Heart left ventricle (tissue), 13 donors: ENCODE results near the gene C11orf97.

Source experiments
- CTCF ChIP-seq, 12 donors: fragments of 200-600 bp; sonication (generic) in 4 of 12; IDR thresholded peaks; one replicate each; pipeline versions ENCODE4 v1.5.0 to v1.8.0; 2018 to 2022; ENCODE audit warnings: antibody characterized with exemption in 12 of 12, mild to moderate bottlenecking in 5 of 12
- POLR2A ChIP-seq, 2 donors: fragments of 450-650 bp; IDR thresholded peaks; one replicate each; pipeline ENCODE4 v1.6.1; 2017; ENCODE audit warnings: antibody characterized with exemption in 2 of 2, mild to moderate bottlenecking in 2 of 2, moderate library complexity in 2 of 2
- donor health status: ischemic (EF 13 %, LVEDD 7.1; RV severe dilation, severe dysfunction).
- donor health status: DM: no; HTN: yes; CAD: no.
- donor health status: DM: no; HTN: no; CAD: no.
- donor health status: ischemic (EF 25% LVEDD 6.9; RV normal size, moderate dysfunction).
- donor health status: ischemic (EF 25% LVEDD 5.7; RV mildly dilated, moderate dysfunction).
- donor health status: ischemic (EF 35%, LVEDD 5.7; RV mildly dilated, moderate dysfunction).
- donor health status: nonischemic (EF 11% LVEDD 7.7; RV severe dilation, severe dysfunction).
- donor health status: DM: yes; HTN: yes; CAD: no.
- donor health status: PGD.
- donor health status: ischemic (EF 29% LVEDD 5.4; RV normal size, mild dysfunction).
- donor health status: nonischemic (EF 23%, LVEDD 6.1; RV moderate dilation, normal function).

- TF ChIP-seq CTCF (IDR thresholded peaks at IDR 0.05) (no peak), POLR2A (IDR thresholded peaks at IDR 0.05) (no peak)
These were observed 10.7 kb upstream of the C11orf97 start for GRCh38 chr11:94501522-94501921.
